Measurements from ENCODE around the gene ROBO1. TPM values are rescaled to one million over a fixed set of nuclear protein-coding genes. Genes with fewer than 3 reads are reported as not detected.

Gene ROBO1
- total and polyA plus RNA-seq, 2 donors (not counting 3 experiments of a cell fraction or from before 2014, with no cell fraction given) = 5.9 to 14.2 TPM

DNA sequence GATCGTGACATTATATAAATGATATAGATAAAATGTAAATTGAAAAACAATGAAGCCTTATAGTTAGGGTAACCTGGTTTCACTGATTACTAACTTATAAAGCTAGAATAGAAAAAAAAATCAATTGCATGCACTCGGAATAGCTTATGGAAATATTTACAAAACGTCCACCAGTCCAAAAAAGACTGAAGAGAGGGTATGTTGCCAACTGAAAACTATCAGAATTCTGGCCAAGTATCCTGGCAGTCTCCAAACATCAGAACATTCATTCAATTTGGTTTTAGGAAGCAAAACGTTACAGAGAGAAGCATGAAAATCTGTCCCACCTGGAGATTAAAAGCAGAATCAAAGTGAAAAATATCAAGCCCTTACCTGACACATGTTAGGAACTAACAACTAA, 892.4 kb downstream of the ROBO1 start:
- Histone ChIP-seq H3K4me3 (replicated peaks in 1 of 3; ENCODE audit: insufficient read depth in 1 of 3, low read depth in 1 of 3, low read length in 3 of 3) (no peak overlapping the region), H4K20me1 (replicated peaks; ENCODE audit: control insufficient read depth, extremely low read depth, insufficient read depth, low read length) (no peaks in the 10 kb centered on the region), H3K9me3 (replicated peaks; ENCODE audit: control insufficient read depth, insufficient read depth, low read length) (no peaks in the 10 kb centered on the region), H2AFZ (ENCODE audit: low read depth, low read length) (no peak overlapping the region), H3K4me2 (ENCODE audit: insufficient read depth, low read length) (peak overlapping the region; percentile 31), H3K9ac (replicated peaks; ENCODE audit: extremely low read depth, insufficient read depth, low read length) (no peak overlapping the region), H3K9me1 (replicated peaks; ENCODE audit: control insufficient read depth, extremely low read depth, insufficient read depth, low read length) (no peaks in the 10 kb centered on the region), H3K4me1 (ENCODE audit: control insufficient read depth, extremely low read depth, insufficient read depth, low read length) (peaks cover 18% of the 10 kb centered on the region), H3K36me3 (ENCODE audit: control insufficient read depth in 2 of 2, extremely low read depth in 1 of 2, insufficient read depth in 2 of 2, low read length in 2 of 2) (no peaks in the 10 kb centered on the region), H3K79me2 (ENCODE audit: control insufficient read depth, insufficient read depth, low read length) (no peaks in the 10 kb centered on the region), H3K27me3 (ENCODE audit: control insufficient read depth in 2 of 2, insufficient read depth in 2 of 2, low read length in 2 of 2) (no peaks in the 10 kb centered on the region), H3K27ac (ENCODE audit: insufficient read depth, low read depth, low read length) (no peak overlapping the region)
- dilution Hi-C loops (cut with MboI; ENCODE audit: extremely low pct_ligation_motif_present, low sequenced_read_pairs) (no loop called here), intact Hi-C loops (cut with micrococcal nuclease) (no loop called here)
- POLR2A ChIA-PET = no interaction called here
- DNase-seq (ENCODE audit: low read depth, low spot score) = peak; percentile 15
- CTCF ChIA-PET = no interaction called here
- BruUV-seq (replicated peaks) = no TSS peak
- TF ChIP-seq EZH2 (IDR thresholded peaks at IDR 0.05; ENCODE audit: borderline replicate concordance, low read depth, low read length, severe bottlenecking) (no peak), JUN (IDR thresholded peaks at IDR 0.05; ENCODE audit: borderline replicate concordance, insufficient read depth, insufficient read length, low read depth) (no peak), POLR2AphosphoS5 (IDR thresholded peaks at IDR 0.05; ENCODE audit: insufficient read depth, low read depth, low read length) (no peak), POLR2A (IDR thresholded peaks at IDR 0.05; ENCODE audit: low read depth, low read length) (no peak), GATA2 (IDR thresholded peaks at IDR 0.05; ENCODE audit: insufficient read depth, insufficient read length, low read depth, low read length) (no peak), MYC (IDR thresholded peaks at IDR 0.05; ENCODE audit: low read depth, low read length) (no peak), FOS (IDR thresholded peaks at IDR 0.05; ENCODE audit: borderline replicate concordance, insufficient read depth, low read length) (no peak)
- TF ChIP-seq, protein P1, sequence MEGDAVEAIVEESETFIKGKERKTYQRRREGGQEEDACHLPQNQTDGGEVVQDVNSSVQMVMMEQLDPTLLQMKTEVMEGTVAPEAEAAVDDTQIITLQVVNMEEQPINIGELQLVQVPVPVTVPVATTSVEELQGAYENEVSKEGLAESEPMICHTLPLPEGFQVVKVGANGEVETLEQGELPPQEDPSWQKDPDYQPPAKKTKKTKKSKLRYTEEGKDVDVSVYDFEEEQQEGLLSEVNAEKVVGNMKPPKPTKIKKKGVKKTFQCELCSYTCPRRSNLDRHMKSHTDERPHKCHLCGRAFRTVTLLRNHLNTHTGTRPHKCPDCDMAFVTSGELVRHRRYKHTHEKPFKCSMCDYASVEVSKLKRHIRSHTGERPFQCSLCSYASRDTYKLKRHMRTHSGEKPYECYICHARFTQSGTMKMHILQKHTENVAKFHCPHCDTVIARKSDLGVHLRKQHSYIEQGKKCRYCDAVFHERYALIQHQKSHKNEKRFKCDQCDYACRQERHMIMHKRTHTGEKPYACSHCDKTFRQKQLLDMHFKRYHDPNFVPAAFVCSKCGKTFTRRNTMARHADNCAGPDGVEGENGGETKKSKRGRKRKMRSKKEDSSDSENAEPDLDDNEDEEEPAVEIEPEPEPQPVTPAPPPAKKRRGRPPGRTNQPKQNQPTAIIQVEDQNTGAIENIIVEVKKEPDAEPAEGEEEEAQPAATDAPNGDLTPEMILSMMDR (IDR thresholded peaks at IDR 0.05; ENCODE audit: extremely low read depth in 1 of 2, insufficient read depth in 1 of 2, low read depth in 1 of 2, low read length in 2 of 2) = no peak
- TF ChIP-seq, protein P2, sequence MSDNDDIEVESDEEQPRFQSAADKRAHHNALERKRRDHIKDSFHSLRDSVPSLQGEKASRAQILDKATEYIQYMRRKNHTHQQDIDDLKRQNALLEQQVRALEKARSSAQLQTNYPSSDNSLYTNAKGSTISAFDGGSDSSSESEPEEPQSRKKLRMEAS (IDR thresholded peaks at IDR 0.05; ENCODE audit: insufficient read depth, insufficient read length) = no peak
- no peak for FAIRE-seq

Measured in endothelial cell of umbilical vein (primary cell).